A673 (cell line): ENCODE measurements around the gene MYO1H. TPM values are rescaled to one million over a fixed set of nuclear protein-coding genes. Genes with fewer than 3 reads are reported as not detected.
A peak's percentile ranks its signal among the peaks of the same experiment; 100 is the strongest.

Experiments used
- BruUV-seq: library from RNA; stranded (reverse); fragments of 400-500 nt; replicated peaks from 2 replicates; lab custom pipeline; 2021; lab: Mats Ljungman, UMichigan
- CTCF ChIA-PET: fragments of 300-600 bp; sonication (Branson Sonifier 250); formaldehyde crosslinking; loops from one replicate; lab custom pipeline; 2022; ENCODE audit warnings: antibody characterized with exemption; lab: Charles Lee
- POLR2A ChIA-PET: fragments of 300-600 bp; sonication (Branson Sonifier 250); formaldehyde crosslinking; loops from one replicate; lab custom pipeline; 2022; ENCODE audit warnings: antibody characterized with exemption; ENCODE audit not compliant: low non-redundant PET; lab: Charles Lee
- DNase-seq: peaks from one replicate; pipeline ENCODE4 v3.0.0-alpha.2; 2015; ENCODE audit warnings: low spot score
- H3K27ac ChIP-seq: fragments of 200-600 bp; sonication (generic); 2 replicates; pipeline ENCODE4 v1.5.1; 2016; ENCODE audit warnings: mixed run types, low read depth, mild to moderate bottlenecking, mixed read lengths, antibody characterized with exemption, low read length; ENCODE audit not compliant: poor library complexity, severe bottlenecking
- H3K27me3 ChIP-seq: fragments of 200-600 bp; sonication (generic); replicated peaks from 2 replicates; pipeline ENCODE4 v1.6.1; 2017; ENCODE audit warnings: mixed run types, low read depth, mild to moderate bottlenecking, mixed read lengths, antibody characterized with exemption, low read length; ENCODE audit not compliant: insufficient read depth, poor library complexity
- H3K36me3 ChIP-seq: fragments of 200-600 bp; sonication (generic); 2 replicates; pipeline ENCODE4 v1.6.1; 2016; ENCODE audit warnings: mixed run types, mild to moderate bottlenecking, mixed read lengths, antibody characterized with exemption, low read length; ENCODE audit not compliant: insufficient read depth, poor library complexity, severe bottlenecking
- H3K4me1 ChIP-seq: fragments of 200-600 bp; sonication (generic); 2 replicates; pipeline ENCODE4 v1.6.1; 2017; ENCODE audit warnings: mixed run types, mild to moderate bottlenecking, mixed read lengths, antibody characterized with exemption, low read length; ENCODE audit not compliant: insufficient read depth, poor library complexity, severe bottlenecking
- H3K4me3 ChIP-seq: fragments of 200-600 bp; sonication (generic); 2 replicates; pipeline ENCODE4 v1.5.1; 2016; ENCODE audit warnings: low read depth, mixed run types, mild to moderate bottlenecking, mixed read lengths, low read length; ENCODE audit not compliant: poor library complexity, severe bottlenecking
- H3K9me3 ChIP-seq: fragments of 200-600 bp; sonication (generic); 2 replicates; pipeline ENCODE4 v1.6.1; 2016; ENCODE audit warnings: mixed run types, low read depth, mild to moderate bottlenecking, mixed read lengths, antibody characterized with exemption, low read length; ENCODE audit not compliant: poor library complexity, severe bottlenecking
- EZH2 ChIP-seq: fragments of 200-600 bp; sonication (generic); IDR thresholded peaks from 2 replicates; pipeline ENCODE4 v1.6.1; 2017; ENCODE audit warnings: borderline replicate concordance, low read depth, mild to moderate bottlenecking, mixed read lengths, antibody characterized with exemption, low read length; ENCODE audit not compliant: poor library complexity, severe bottlenecking
- intact Hi-C: fragments of 100-400 bp; cut with micrococcal nuclease; formaldehyde crosslinking; loops from one replicate; pipeline ENCODE4 v1.10.0; 2022; ENCODE audit not compliant: unreplicated experiment
- total RNA-seq: library from RNA; stranded (reverse); gene quantifications from 2 replicates; pipeline ENCODE4 v1.2.3, GENCODE V29; 2021
- TF ChIP-seq, protein P1 (sequence below): fragments of 300-800, 200-600 bp; sonication (generic); conservative IDR thresholded peaks from 2 replicates; pipeline ENCODE4 v1.5.1; 2017; ENCODE audit warnings: low read depth, mild to moderate bottlenecking, antibody characterized with exemption, low read length, moderate library complexity, mixed read lengths

MYO1H gene
- total RNA-seq, 1 experiment from 2014 or later: not detected

DNA sequence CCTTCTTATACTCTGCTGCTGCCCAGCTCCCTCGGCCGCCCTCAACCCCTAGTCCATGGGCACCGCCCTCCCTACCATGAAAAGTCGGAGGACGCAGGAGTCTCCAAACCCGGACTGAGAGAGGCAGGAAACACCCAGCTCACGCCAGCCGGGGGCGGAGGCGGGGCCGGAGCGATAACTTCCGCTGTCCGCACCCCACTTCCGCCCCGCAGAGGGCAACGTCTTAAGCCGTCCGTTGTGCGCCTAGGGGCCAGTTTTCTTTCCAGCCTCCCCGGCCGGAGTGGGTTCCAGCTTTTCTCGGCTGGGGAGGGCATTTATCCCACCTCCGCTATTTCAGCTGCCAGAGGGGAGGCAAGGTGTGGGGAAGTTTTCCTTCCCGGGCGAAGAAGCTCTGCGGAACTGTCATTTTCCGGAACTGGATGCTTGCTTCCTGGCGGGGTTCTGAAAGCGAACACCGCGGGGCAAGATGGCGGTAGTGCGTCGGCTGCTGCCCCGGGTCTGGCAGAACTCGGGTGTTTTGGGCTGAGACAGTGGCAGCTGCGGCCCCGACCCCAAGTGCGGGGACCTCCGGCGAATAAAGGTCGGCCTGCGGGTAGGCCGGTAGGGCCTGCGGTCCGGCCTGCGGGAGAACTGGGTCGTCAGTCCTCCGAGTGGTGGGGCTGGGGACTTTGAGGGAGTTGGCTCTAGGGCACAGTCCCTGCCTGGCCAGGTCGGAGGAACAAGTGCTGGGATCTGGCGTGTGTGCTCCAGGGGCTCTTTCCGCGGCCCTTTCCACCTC lies 129.7 kb downstream of the MYO1H start, which contains the start of the genes KCTD10 and UBE3B:
TSS of gene KCTD10 (minus strand) at position 116 of the 778 bp plus-strand sequence. CDS start at position 78, 38 bp downstream.
TSS of gene UBE3B (plus strand) at position 450 of the 778 bp plus-strand sequence. CDS start 5,918 bp downstream, outside the sequence.
- ChIA-PET CTCF (interaction anchor here (0.7 to 1.0 kb wide), 2 partner anchors 43 to 330 kb away, joined by 3 read pairs; no protein-coding TSS in a partner anchor), POLR2A (no interaction called here)
- H3K27me3 ChIP-seq: no peaks in the 10 kb centered on the region
- intact Hi-C loops: loop anchor here (5.0 kb wide), 1 partner anchor 45 kb away; no protein-coding TSS in a partner anchor
- H3K4me3 ChIP-seq: peak within 1 kb of the TSS; percentile 89
- H3K36me3 ChIP-seq: no peaks in the 10 kb centered on the region
- peak within 1 kb of the TSS; percentile 99 for H3K27ac ChIP-seq
- H3K4me1 ChIP-seq: peaks cover 17% of the 10 kb centered on the region
- DNase-seq: peak; percentile 93
- BruUV-seq: no TSS peak
- no peaks in the 10 kb centered on the region for H3K9me3 ChIP-seq
- TF ChIP-seq, protein P1, sequence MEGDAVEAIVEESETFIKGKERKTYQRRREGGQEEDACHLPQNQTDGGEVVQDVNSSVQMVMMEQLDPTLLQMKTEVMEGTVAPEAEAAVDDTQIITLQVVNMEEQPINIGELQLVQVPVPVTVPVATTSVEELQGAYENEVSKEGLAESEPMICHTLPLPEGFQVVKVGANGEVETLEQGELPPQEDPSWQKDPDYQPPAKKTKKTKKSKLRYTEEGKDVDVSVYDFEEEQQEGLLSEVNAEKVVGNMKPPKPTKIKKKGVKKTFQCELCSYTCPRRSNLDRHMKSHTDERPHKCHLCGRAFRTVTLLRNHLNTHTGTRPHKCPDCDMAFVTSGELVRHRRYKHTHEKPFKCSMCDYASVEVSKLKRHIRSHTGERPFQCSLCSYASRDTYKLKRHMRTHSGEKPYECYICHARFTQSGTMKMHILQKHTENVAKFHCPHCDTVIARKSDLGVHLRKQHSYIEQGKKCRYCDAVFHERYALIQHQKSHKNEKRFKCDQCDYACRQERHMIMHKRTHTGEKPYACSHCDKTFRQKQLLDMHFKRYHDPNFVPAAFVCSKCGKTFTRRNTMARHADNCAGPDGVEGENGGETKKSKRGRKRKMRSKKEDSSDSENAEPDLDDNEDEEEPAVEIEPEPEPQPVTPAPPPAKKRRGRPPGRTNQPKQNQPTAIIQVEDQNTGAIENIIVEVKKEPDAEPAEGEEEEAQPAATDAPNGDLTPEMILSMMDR: no peak

DNA sequence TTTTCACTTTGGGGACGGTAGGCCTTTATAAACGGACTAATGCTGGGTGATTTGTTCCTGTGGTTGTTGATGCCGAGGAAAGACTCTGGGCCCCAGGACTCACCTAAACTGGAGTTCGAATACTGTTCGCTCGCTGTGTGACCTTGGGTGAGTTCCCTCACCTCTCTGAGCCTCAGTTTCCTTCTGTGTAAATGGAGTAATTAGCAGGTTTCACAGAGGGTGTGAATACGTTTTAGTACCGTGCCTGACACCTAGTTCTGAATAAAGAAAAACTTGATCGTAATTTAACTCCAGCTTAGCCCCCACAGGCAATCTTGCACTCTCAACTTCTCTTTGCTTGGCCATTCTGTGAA lies 130.2 kb downstream of the MYO1H start:
- TF ChIP-seq, protein P1: no peak
- TF ChIP-seq EZH2: no peak
- Histone ChIP-seq H3K4me3 (peak overlapping the region; percentile 89), H3K27ac (peak overlapping the region; percentile 99), H3K4me1 (peaks cover 17% of the 10 kb centered on the region), H3K27me3 (no peaks in the 10 kb centered on the region), H3K9me3 (no peaks in the 10 kb centered on the region), H3K36me3 (no peaks in the 10 kb centered on the region)
- no peak for DNase-seq
- ChIA-PET POLR2A (no interaction called here), CTCF (interaction anchor here (0.7 kb wide), 1 partner anchor 330 kb away, joined by 3 read pairs; no protein-coding TSS in a partner anchor)
- intact Hi-C loops: loop anchor here (5.0 kb wide), 1 partner anchor 46 kb away; no protein-coding TSS in a partner anchor
- BruUV-seq: TSS peak; percentile 74

DNA sequence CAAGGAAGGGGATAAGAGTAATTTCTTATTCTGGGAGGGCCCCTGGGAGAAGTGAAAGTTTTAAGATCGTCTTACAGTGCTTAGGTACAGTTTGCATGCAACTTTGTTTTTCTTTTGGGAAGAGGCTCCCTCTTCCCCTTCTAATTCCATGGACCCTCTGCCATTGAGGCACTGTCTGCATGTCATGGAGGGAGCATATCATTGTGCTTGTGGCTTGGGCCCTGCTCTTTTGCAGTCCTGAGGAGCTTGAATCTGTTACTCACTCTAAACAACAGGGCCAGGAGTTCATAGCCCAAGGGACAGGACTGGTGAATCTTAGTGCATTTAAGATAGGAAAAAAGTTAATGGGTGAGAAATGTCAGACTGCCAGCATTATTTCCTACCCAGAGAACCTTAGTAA lies 132.1 kb downstream of the MYO1H start:
- H3K36me3 ChIP-seq: peaks cover 13% of the 10 kb centered on the region
- H3K4me1 ChIP-seq: peaks cover 17% of the 10 kb centered on the region
- CTCF ChIA-PET: no interaction called here

More for the DNA sequence above, 132.1 kb downstream of the MYO1H start:
- TF ChIP-seq, protein P1: no peak
- TF ChIP-seq EZH2: no peak
- no TSS peak for BruUV-seq
- Histone ChIP-seq H3K4me3 (no peak overlapping the region), H3K27ac (no peak overlapping the region), H3K9me3 (no peaks in the 10 kb centered on the region), H3K27me3 (no peaks in the 10 kb centered on the region)
- intact Hi-C loops: loop anchor here (5.0 kb wide), 1 partner anchor 47 kb away; no protein-coding TSS in a partner anchor
- no peak for DNase-seq
- POLR2A ChIA-PET: no interaction called here
